Neuronal stem cell (in vitro differentiated cells): ENCODE measurements around the gene FAM210A. TPM values are rescaled to one million over a fixed set of nuclear protein-coding genes. Genes with fewer than 3 reads are reported as not detected.

Source experiments
- DNase-seq: peaks from one replicate; pipeline ENCODE4 v3.0.0-alpha.2; 2013; ENCODE audit warnings: low spot score
- H2AFZ ChIP-seq: one replicate; pipeline ENCODE4 v1.6.1; 2013; ENCODE audit warnings: mild to moderate bottlenecking, low read length, inconsistent platforms
- H2AK5ac ChIP-seq: 2 replicates; pipeline ENCODE4 v1.6.1; 2013; ENCODE audit warnings: low read depth, mild to moderate bottlenecking, inconsistent platforms, low read length, moderate library complexity, mixed read lengths
- H2BK120ac ChIP-seq: 2 replicates; pipeline ENCODE4 v1.6.1; 2013; ENCODE audit warnings: low read depth, mild to moderate bottlenecking, inconsistent platforms, low read length, moderate library complexity, mixed read lengths
- H2BK12ac ChIP-seq: one replicate; pipeline ENCODE4 v1.6.1; 2013; ENCODE audit warnings: low read length, inconsistent platforms
- H2BK15ac ChIP-seq: 2 replicates; pipeline ENCODE4 v1.6.1; 2013; ENCODE audit warnings: mild to moderate bottlenecking, low read length, inconsistent platforms, mixed read lengths
- H2BK5ac ChIP-seq: one replicate; pipeline ENCODE4 v1.6.1; 2013; ENCODE audit warnings: inconsistent platforms, mild to moderate bottlenecking, low read length, moderate library complexity
- H3K14ac ChIP-seq: one replicate; pipeline ENCODE4 v1.6.1; 2013; ENCODE audit warnings: low read length, inconsistent platforms
- H3K18ac ChIP-seq: 2 replicates; pipeline ENCODE4 v1.6.1; 2013; ENCODE audit warnings: low read length, inconsistent platforms
- H3K23ac ChIP-seq: 2 replicates; pipeline ENCODE4 v1.6.1; 2013; ENCODE audit warnings: low read depth, mild to moderate bottlenecking, mixed read lengths, low read length, inconsistent platforms; ENCODE audit not compliant: poor library complexity
- H3K27ac ChIP-seq: replicated peaks from 3 replicates; pipeline ENCODE4 v1.5.1; 2013; ENCODE audit warnings: low read length, inconsistent platforms
- H3K27me3 ChIP-seq, 3 experiments: 2 replicates each; pipeline ENCODE4 v1.6.1; 2013; ENCODE audit warnings: low read length in 3 of 3, mild to moderate bottlenecking in 2 of 3, inconsistent platforms in 1 of 3, low read depth in 1 of 3, mixed read lengths in 1 of 3, moderate library complexity in 1 of 3; ENCODE audit not compliant: control insufficient read depth in 3 of 3, insufficient read depth in 3 of 3
- H3K36me3 ChIP-seq, 2 donors: replicated peaks in 1 of 2; 2 replicates each; pipeline ENCODE4 v1.6.1; 2013; ENCODE audit warnings: low read length in 2 of 2; ENCODE audit not compliant: control insufficient read depth in 2 of 2, insufficient read depth in 2 of 2
- H3K4ac ChIP-seq: 2 replicates; pipeline ENCODE4 v1.6.1; 2013; ENCODE audit warnings: inconsistent platforms, mild to moderate bottlenecking, low read length, moderate library complexity
- H3K4me1 ChIP-seq, 2 donors: 1 replicate in 1 of 2; 2 replicates in 1 of 2; pipeline ENCODE4 v1.6.1; 2013; ENCODE audit warnings: low read length in 2 of 2, low read depth in 1 of 2; ENCODE audit not compliant: control insufficient read depth in 2 of 2, insufficient read depth in 1 of 2
- H3K4me2 ChIP-seq: one replicate; pipeline ENCODE4 v1.6.1; 2013; ENCODE audit warnings: mild to moderate bottlenecking, low read length, inconsistent platforms; ENCODE audit not compliant: insufficient read depth, poor library complexity, severe bottlenecking
- H3K4me3 ChIP-seq, 2 donors: 2 replicates each; pipeline ENCODE4 v1.5.1; 2013; ENCODE audit warnings: low read length in 2 of 2, mild to moderate bottlenecking in 2 of 2, inconsistent platforms in 1 of 2, moderate library complexity in 1 of 2
- H3K79me1 ChIP-seq: one replicate; pipeline ENCODE4 v1.6.1; 2013; ENCODE audit warnings: low read depth, mild to moderate bottlenecking, inconsistent platforms, low read length, moderate library complexity
- H3K9ac ChIP-seq: one replicate; pipeline ENCODE4 v1.6.1; 2013; ENCODE audit warnings: mild to moderate bottlenecking, low read depth, low read length, inconsistent platforms; ENCODE audit not compliant: poor library complexity
- H3K9me3 ChIP-seq, 2 donors: replicated peaks in 1 of 2; 2 replicates each; pipeline versions ENCODE3 to v1.6.1; 2013; ENCODE audit warnings: low read length in 2 of 2, mild to moderate bottlenecking in 2 of 2, inconsistent platforms in 1 of 2, low read depth in 1 of 2, mixed read lengths in 1 of 2, moderate library complexity in 1 of 2; ENCODE audit not compliant: control insufficient read depth in 2 of 2, insufficient read depth in 1 of 2
- H4K8ac ChIP-seq: one replicate; pipeline ENCODE4 v1.6.1; 2013; ENCODE audit warnings: low read depth, mild to moderate bottlenecking, inconsistent platforms, low read length, moderate library complexity
- H4K91ac ChIP-seq: one replicate; pipeline ENCODE4 v1.6.1; 2013; ENCODE audit warnings: low read length, low read depth, mild to moderate bottlenecking, inconsistent platforms; ENCODE audit not compliant: poor library complexity
- WGBS, 2 donors: extraction: QIAGEN DNeasy Blood & Tissue Kit; methylation state at CpG; one replicate each; pipeline ENCODE4 v1.1.7; 2013; ENCODE audit warnings: missing lambda C conversion rate in 2 of 2, mixed read lengths in 1 of 2; ENCODE audit not compliant: insufficient read length in 2 of 2, insufficient replicate concordance in 1 of 2; ENCODE audit errors: extremely low coverage in 2 of 2; 5-methylcytosine and 5-hydroxymethylcytosine counted together
- polyA plus RNA-seq, 2 experiments: library from polyadenylated mRNA; stranded (reverse); fragments of 200-250 nt; gene quantifications; one replicate each; pipeline ENCODE4 v1.2.3, GENCODE V29; 2013

The FAM210A gene, protein sequence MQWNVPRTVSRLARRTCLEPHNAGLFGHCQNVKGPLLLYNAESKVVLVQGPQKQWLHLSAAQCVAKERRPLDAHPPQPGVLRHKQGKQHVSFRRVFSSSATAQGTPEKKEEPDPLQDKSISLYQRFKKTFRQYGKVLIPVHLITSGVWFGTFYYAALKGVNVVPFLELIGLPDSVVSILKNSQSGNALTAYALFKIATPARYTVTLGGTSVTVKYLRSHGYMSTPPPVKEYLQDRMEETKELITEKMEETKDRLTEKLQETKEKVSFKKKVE
- polyA plus RNA-seq (2013, experiment 1 of 2): 7.0 TPM
- polyA plus RNA-seq (2013, experiment 2 of 2): 7.2 TPM

DNA sequence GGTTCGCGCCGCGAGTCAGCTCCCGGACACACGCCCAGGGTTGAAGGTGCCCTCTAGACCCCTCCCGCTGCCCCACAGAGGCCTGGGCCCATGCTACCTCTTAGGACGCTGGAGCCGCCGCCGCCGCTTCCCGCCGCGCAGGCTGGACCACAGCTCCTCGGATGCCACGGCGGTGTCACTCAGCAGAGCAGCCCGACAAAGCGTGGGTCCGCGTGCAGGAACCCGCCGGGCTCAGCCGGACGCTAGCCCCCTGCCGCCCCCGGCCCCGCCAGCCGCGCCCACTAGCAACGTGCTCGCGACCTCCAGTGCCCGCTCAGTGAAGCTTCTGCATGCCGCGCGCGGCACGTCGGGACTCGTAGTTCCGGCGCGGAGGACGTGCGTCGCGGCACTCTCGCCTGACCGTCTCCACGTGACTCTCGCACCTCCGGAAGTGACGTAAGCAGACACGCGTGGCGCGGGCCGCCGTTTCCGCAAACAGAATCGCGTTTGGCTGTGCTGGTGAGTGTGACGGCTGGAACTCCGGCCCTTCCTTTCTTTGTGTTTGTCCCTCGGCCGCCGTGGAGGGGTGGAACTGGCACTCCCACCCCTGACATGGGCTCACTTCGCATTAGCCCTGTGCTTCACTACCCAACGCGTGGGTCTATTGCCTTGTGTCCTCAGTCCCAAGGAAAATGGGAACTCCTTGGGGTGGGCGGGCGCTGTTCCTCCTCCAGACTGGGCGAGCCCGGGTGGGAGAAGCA lies at the start of gene FAM210A, which contains the start of gene RNMT:
FAM210A (minus strand) TSS at position 327 of the 740 bp plus-strand sequence. CDS start 44,481 bp downstream, outside the sequence.
RNMT (plus strand) TSS at position 442 of the 740 bp plus-strand sequence. CDS start 4,845 bp downstream, outside the sequence.
- Histone ChIP-seq H2AFZ (peak within 1 kb of the TSS; percentile 99), H3K4me1 (peaks cover 2 to 3% of the 10 kb centered on the region in 2 donors), H3K27ac (peak within 1 kb of the TSS; percentile 49), H3K4me2 (peak within 1 kb of the TSS; percentile 86), H2BK5ac (peak within 1 kb of the TSS; percentile 75), H3K79me1 (peaks cover 2% of the 10 kb centered on the region), H3K9me3 (no peaks in the 10 kb centered on the region), H2AK5ac (no peak within 1 kb of the TSS), H4K8ac (no peak within 1 kb of the TSS), H3K14ac (peak within 1 kb of the TSS; percentile 71), H3K23ac (peak within 1 kb of the TSS; percentile 98), H4K91ac (no peak within 1 kb of the TSS), H3K18ac (peak within 1 kb of the TSS; percentile 73), H3K36me3 (peaks cover 0 to 13% of the 10 kb centered on the region in 2 donors), H3K4ac (no peak within 1 kb of the TSS), H2BK15ac (no peak within 1 kb of the TSS), H3K4me3 (peak within 1 kb of the TSS; percentile 89 to 92), H3K9ac (peak within 1 kb of the TSS; percentile 95), H3K27me3 (no peaks in the 10 kb centered on the region), H2BK12ac (no peak within 1 kb of the TSS), H2BK120ac (no peak within 1 kb of the TSS)
- peak; percentile 91 for DNase-seq
- WGBS, 2 donors: no CpG with 5 or more reads among the region's 76 CpGs

DNA sequence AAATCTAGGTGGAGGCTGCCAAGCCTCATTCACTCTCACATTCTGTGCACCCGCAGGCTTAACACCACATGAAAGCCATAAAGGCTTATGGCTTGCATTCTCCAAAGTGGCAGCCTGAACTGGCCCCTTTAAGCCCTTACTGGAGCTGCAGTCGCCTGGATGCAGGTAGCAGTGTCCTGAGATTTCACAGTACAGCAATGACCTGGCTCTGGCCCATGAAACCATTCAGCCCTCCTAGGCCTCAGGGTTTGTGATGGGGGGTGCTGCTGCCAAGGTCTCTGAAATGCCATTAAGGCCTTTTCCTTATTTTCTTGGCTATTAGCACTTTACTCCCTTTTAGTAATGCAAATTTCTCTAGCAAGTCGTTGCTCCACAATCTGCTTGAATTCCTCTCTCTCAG lies 48.7 kb upstream of the FAM210A start:
- Histone ChIP-seq H2AFZ (no peak overlapping the region), H2AK5ac (no peak overlapping the region), H3K23ac (no peak overlapping the region), H3K79me1 (no peaks in the 10 kb centered on the region), H3K4me2 (no peak overlapping the region), H3K9ac (no peak overlapping the region), H3K18ac (no peak overlapping the region), H2BK5ac (no peak overlapping the region), H2BK12ac (no peak overlapping the region), H3K4me3 (no peak overlapping the region), H3K27ac (no peak overlapping the region), H2BK120ac (no peak overlapping the region), H3K4me1 (no peaks in the 10 kb centered on the region), H3K4ac (no peak overlapping the region), H2BK15ac (no peak overlapping the region), H4K8ac (no peak overlapping the region), H3K36me3 (no peaks in the 10 kb centered on the region), H3K14ac (no peak overlapping the region), H3K9me3 (no peaks in the 10 kb centered on the region), H4K91ac (no peak overlapping the region), H3K27me3 (no peaks in the 10 kb centered on the region)
- no peak for DNase-seq
- whole genome bisulfite sequencing, 2 donors: no CpG with 5 or more reads among the region's 3 CpGs

DNA sequence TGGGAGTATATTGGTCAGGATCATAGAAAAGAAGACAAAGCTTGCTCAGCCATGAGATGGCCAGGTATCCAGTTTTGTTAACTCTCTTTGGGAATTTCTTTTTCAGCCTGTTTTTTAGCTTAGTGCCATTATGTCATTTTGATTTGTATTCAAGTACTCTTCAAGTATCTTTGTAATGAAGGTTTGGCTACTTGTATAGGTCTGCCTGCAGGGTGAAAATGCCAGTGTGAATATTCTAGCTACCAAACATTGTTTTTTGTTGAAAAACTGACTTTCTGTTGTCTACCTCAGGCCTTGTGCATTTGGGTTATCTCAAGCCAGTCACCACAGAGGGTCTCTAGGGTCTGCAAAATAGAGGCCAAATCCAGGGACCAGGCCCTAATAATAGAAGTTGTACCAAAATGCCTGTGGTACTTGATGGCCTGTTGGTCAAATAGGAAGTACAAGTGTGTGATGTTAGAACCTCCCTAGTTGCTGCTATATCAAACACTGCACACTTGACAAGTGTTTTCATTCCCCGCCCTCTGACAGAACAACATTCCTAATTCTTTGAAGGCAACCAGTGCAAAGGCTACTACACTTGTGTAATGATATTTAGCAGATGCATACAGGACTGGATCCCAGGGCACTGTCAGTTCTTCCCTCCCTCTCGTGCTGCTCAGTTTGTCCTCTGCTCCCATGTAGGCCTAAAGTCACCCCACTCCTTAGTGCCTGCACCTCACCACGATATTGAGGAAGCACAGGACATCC lies 36.5 kb upstream of the FAM210A start:
- Histone ChIP-seq H3K27me3 (no peaks in the 10 kb centered on the region), H2BK120ac (no peak overlapping the region), H3K9ac (no peak overlapping the region), H3K27ac (no peak overlapping the region), H3K23ac (no peak overlapping the region), H4K91ac (no peak overlapping the region), H3K4me2 (no peak overlapping the region), H2AK5ac (no peak overlapping the region), H3K14ac (no peak overlapping the region), H3K18ac (no peak overlapping the region), H3K9me3 (peaks cover under 1 to 14% of the 10 kb centered on the region in 2 donors), H3K79me1 (no peaks in the 10 kb centered on the region), H2BK12ac (no peak overlapping the region), H3K36me3 (peaks cover 4 to 39% of the 10 kb centered on the region in 2 donors), H2BK15ac (no peak overlapping the region), H3K4ac (no peak overlapping the region), H2BK5ac (no peak overlapping the region), H2AFZ (no peak overlapping the region), H4K8ac (no peak overlapping the region), H3K4me1 (no peaks in the 10 kb centered on the region), H3K4me3 (no peak overlapping the region)
- no peak for DNase-seq
- no CpG with 5 or more reads among the region's 3 CpGs for WGBS, 2 donors

DNA sequence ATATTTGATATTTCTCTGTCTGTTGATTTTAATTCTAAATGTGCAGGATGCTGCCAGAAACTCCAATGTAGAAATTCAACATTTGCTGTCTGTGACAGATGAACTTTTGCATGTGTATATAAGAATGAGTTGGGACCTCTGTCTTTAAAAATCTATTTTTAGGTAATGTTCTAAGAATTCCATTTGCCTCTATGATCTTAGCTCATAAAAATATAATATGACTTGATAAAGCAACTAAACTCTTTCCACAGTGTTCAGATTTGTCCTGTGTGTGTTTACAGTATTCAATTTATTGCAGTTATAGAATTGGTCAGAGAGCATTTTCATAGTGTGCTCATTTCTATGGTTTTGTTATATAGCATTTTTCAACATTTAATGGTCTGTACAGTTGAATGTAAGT lies 33.7 kb upstream of the FAM210A start:
- H3K36me3 ChIP-seq: peaks cover 15 to 67% of the 10 kb centered on the region in 2 donors
- no peaks in the 10 kb centered on the region for H3K79me1 ChIP-seq
- H4K8ac ChIP-seq: no peak overlapping the region
- H3K4me2 ChIP-seq: no peak overlapping the region
- H4K91ac ChIP-seq: no peak overlapping the region
- no peaks in the 10 kb centered on the region for H3K27me3 ChIP-seq
- DNase-seq: no peak
- H3K23ac ChIP-seq: no peak overlapping the region
- H3K4ac ChIP-seq: no peak overlapping the region
- no peak overlapping the region for H3K18ac ChIP-seq
- no peak overlapping the region for H3K27ac ChIP-seq
- no peak overlapping the region for H2AFZ ChIP-seq
- no peaks in the 10 kb centered on the region for H3K4me1 ChIP-seq
- no peak overlapping the region for H2BK12ac ChIP-seq
- H2BK5ac ChIP-seq: no peak overlapping the region
- H2BK15ac ChIP-seq: no peak overlapping the region
- H3K14ac ChIP-seq: no peak overlapping the region
- H3K4me3 ChIP-seq: no peak overlapping the region
- no peak overlapping the region for H2BK120ac ChIP-seq
- H2AK5ac ChIP-seq: no peak overlapping the region
- peaks cover 9% of the 10 kb centered on the region in 2 donors for H3K9me3 ChIP-seq
- H3K9ac ChIP-seq: no peak overlapping the region
